ENCODE data around the gene SIK2.

The SIK2 gene

DNA sequence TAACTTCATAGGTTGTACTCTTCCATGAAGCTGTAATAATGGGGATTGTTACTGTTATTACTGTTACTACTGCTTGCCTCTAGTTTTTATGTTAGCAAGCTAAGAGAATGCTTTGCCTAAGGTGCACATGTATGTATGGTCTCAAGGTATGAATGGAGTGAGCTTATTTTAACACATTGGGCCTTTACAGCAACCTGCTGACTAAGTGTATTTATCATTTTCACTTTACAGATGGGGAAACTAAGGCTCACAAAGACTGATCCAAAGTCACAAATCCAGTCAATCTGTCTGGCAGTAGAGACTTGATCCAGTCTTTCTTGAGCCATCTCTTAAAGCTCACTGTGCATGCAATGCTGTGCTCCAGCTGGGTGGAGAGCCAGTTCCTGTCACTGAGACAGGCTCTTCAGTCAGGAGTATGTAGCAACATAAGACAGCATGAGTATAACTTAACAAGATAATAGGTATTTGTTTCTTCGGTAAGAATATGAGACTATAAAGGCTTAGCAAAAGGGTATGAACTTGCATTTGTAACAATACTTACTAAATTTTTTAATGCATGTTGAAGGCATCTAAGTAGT lies 97.4 kb downstream of the SIK2 start:
- TF ChIP-seq TEAD4 (IDR thresholded peaks at IDR 0.05) (no peak), TCF12 (IDR thresholded peaks at IDR 0.05; ENCODE audit: low read depth) (no peak), CREB1 (IDR thresholded peaks at IDR 0.05; ENCODE audit: low read depth) (no peak), RAD21 (IDR thresholded peaks at IDR 0.05; ENCODE audit: low read depth) (no peak), FOXM1 (IDR thresholded peaks at IDR 0.05; ENCODE audit: borderline replicate concordance, low read depth) (no peak), REST (IDR thresholded peaks at IDR 0.05; ENCODE audit: low read depth) (no peak), EP300 (IDR thresholded peaks at IDR 0.05; ENCODE audit: borderline replicate concordance) (no peak), YY1 (IDR thresholded peaks at IDR 0.05; ENCODE audit: low read depth) (no peak), CEBPB (IDR thresholded peaks at IDR 0.05) (no peak), EGR1 (IDR thresholded peaks at IDR 0.05) (no peak), ZBTB7A (IDR thresholded peaks at IDR 0.05; ENCODE audit: low read depth) (no peak), NFIC (IDR thresholded peaks at IDR 0.05) (no peak), TAF1 (IDR thresholded peaks at IDR 0.05; ENCODE audit: low read depth) (no peak)
- TF ChIP-seq, protein P1, sequence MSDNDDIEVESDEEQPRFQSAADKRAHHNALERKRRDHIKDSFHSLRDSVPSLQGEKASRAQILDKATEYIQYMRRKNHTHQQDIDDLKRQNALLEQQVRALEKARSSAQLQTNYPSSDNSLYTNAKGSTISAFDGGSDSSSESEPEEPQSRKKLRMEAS (IDR thresholded peaks at IDR 0.05) = no peak
- TF ChIP-seq, protein P2, sequence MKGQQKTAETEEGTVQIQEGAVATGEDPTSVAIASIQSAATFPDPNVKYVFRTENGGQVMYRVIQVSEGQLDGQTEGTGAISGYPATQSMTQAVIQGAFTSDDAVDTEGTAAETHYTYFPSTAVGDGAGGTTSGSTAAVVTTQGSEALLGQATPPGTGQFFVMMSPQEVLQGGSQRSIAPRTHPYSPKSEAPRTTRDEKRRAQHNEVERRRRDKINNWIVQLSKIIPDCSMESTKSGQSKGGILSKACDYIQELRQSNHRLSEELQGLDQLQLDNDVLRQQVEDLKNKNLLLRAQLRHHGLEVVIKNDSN (IDR thresholded peaks at IDR 0.05) = no peak

GRCh38 chr11:111700162-111700561 lies 97.9 kb downstream of the SIK2 start:
- TF ChIP-seq NFIC (IDR thresholded peaks at IDR 0.05) (no peak), TAF1 (IDR thresholded peaks at IDR 0.05; ENCODE audit: low read depth) (no peak), TCF12 (IDR thresholded peaks at IDR 0.05; ENCODE audit: low read depth) (no peak), REST (IDR thresholded peaks at IDR 0.05; ENCODE audit: low read depth) (no peak), CEBPB (IDR thresholded peaks at IDR 0.05) (no peak), RAD21 (IDR thresholded peaks at IDR 0.05; ENCODE audit: low read depth) (no peak), EP300 (IDR thresholded peaks at IDR 0.05; ENCODE audit: borderline replicate concordance) (no peak), YY1 (IDR thresholded peaks at IDR 0.05; ENCODE audit: low read depth) (no peak), FOXM1 (IDR thresholded peaks at IDR 0.05; ENCODE audit: borderline replicate concordance, low read depth) (no peak)
- TF ChIP-seq, protein P1 (IDR thresholded peaks at IDR 0.05) = no peak

DNA sequence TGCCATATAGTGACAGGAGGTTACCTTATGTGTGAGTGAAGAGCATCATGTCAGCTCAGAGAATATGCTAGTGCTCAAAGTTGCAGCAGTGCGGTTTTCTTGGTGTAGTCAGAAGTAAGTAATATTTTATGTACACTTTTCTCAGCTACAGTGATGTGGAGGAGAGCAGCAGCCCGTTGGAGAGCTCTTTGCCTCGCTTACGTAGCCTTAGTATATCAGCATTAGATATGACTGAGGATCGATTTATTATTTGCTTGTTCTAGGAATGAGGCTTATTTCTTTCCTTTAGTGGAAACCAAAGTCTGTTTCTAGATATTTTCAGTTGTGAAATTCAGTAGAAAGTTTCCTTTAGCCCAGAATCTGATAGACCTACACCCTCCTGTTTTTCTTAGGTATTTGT lies 100.4 kb downstream of the SIK2 start:
- TF ChIP-seq YY1 (IDR thresholded peaks at IDR 0.05; ENCODE audit: low read depth) = no peak
- no peak for TF ChIP-seq EGR1 (IDR thresholded peaks at IDR 0.05)
- no peak for TF ChIP-seq TEAD4 (IDR thresholded peaks at IDR 0.05)
- TF ChIP-seq CEBPB (IDR thresholded peaks at IDR 0.05) = no peak
- TF ChIP-seq EP300 (IDR thresholded peaks at IDR 0.05; ENCODE audit: borderline replicate concordance) = no peak
- TF ChIP-seq RAD21 (IDR thresholded peaks at IDR 0.05; ENCODE audit: low read depth) = no peak
- TF ChIP-seq, protein P1 (IDR thresholded peaks at IDR 0.05) = no peak
- TF ChIP-seq CREB1 (IDR thresholded peaks at IDR 0.05; ENCODE audit: low read depth) = no peak
- TF ChIP-seq, protein P2 (IDR thresholded peaks at IDR 0.05) = no peak
- TF ChIP-seq TCF12 (IDR thresholded peaks at IDR 0.05; ENCODE audit: low read depth) = no peak
- TF ChIP-seq REST (IDR thresholded peaks at IDR 0.05; ENCODE audit: low read depth) = no peak
- TF ChIP-seq TAF1 (IDR thresholded peaks at IDR 0.05; ENCODE audit: low read depth) = no peak
- TF ChIP-seq NFIC (IDR thresholded peaks at IDR 0.05) = no peak
- no peak for TF ChIP-seq ZBTB7A (IDR thresholded peaks at IDR 0.05; ENCODE audit: low read depth)
- TF ChIP-seq FOXM1 (IDR thresholded peaks at IDR 0.05; ENCODE audit: borderline replicate concordance, low read depth) = no peak

- TF ChIP-seq, protein P2 (IDR thresholded peaks at IDR 0.05) = no peak
- TF ChIP-seq RAD21 (IDR thresholded peaks at IDR 0.05; ENCODE audit: low read depth) = no peak
These were observed 101.3 kb downstream of the SIK2 start for GRCh38 chr11:111703576-111703975.

Measured in Ishikawa (cell line).